Cardiac muscle cell (in vitro differentiated cells and primary cell): ENCODE data around the gene STON2. TPM values are rescaled to one million over a fixed set of nuclear protein-coding genes. Genes with fewer than 3 reads are reported as not detected.

Experiments used
- DNase-seq, 2 donors: peaks; one replicate each; pipeline versions ENCODE4 v3.0.0 to v3.0.0-alpha.2; 2010 to 2017; ENCODE audit warnings: low read depth in 1 of 2, low spot score in 1 of 2
- H3K27ac ChIP-seq: fragments of 200-600 bp; sonication (generic); 2 replicates; pipeline ENCODE4 v1.5.1; 2016
- H3K27me3 ChIP-seq: fragments of 200-600 bp; sonication (generic); 2 replicates; pipeline ENCODE4 v1.6.0; 2016; ENCODE audit warnings: control low read depth
- H3K36me3 ChIP-seq: fragments of 200-600 bp; sonication (generic); 2 replicates; pipeline ENCODE4 v1.5.1; 2016; ENCODE audit warnings: control low read depth
- H3K4me1 ChIP-seq: fragments of 200-600 bp; sonication (generic); 2 replicates; pipeline ENCODE4 v1.8.1; 2017; ENCODE audit warnings: low read depth, mild to moderate bottlenecking, mixed run types
- H3K4me3 ChIP-seq: fragments of 200-600 bp; sonication (generic); 2 replicates; pipeline ENCODE4 v1.5.1; 2016; ENCODE audit warnings: mild to moderate bottlenecking
- H3K9me3 ChIP-seq: fragments of 200-600 bp; sonication (generic); 2 replicates; pipeline ENCODE4 v1.5.1; 2017; ENCODE audit warnings: low read depth, mild to moderate bottlenecking, control low read depth
- CTCF ChIP-seq: IDR thresholded peaks from 2 replicates; pipeline ENCODE4 v1.5.1; 2012; ENCODE audit warnings: low read depth, mild to moderate bottlenecking, low read length
- polyA plus RNA-seq: library from polyadenylated mRNA; unstranded; fragments of >200 nt; fragmentation: Nextera tagmentation; extraction: Ambion mirVana; gene quantifications from 2 replicates; pipeline ENCODE4 v1.2.1, GENCODE V29; 2016
- total RNA-seq: library from RNA; depleted of rRNA; stranded (reverse); fragments of >200 nt; gene quantifications from 2 replicates; pipeline ENCODE4 v1.2.3, GENCODE V29; 2016

The STON2 gene
- total and polyA plus RNA-seq, 2 experiments from 2014 or later: 0.62 to 1.4 TPM

- H3K9me3 ChIP-seq: no peaks in the 10 kb centered on the region
- TF ChIP-seq CTCF: no peak
Measured at GRCh38 chr14:81388336-81388735, 11.8 kb downstream of the STON2 start.

GRCh38 chr14:81386290-81386745 is 13.8 kb downstream of the STON2 start:
- Histone ChIP-seq H3K4me3 (no peak overlapping the region), H3K4me1 (no peaks in the 10 kb centered on the region), H3K36me3 (no peaks in the 10 kb centered on the region), H3K9me3 (no peaks in the 10 kb centered on the region), H3K27ac (no peak overlapping the region), H3K27me3 (no peaks in the 10 kb centered on the region)
- no peak for TF ChIP-seq CTCF
- DNase-seq: no peak

More at GRCh38 chr14:81388336-81388735, 11.8 kb downstream of the STON2 start:
- no peak for DNase-seq
- H3K36me3 ChIP-seq: no peaks in the 10 kb centered on the region
- H3K27me3 ChIP-seq: no peaks in the 10 kb centered on the region
- H3K27ac ChIP-seq: no peak overlapping the region
- no peak overlapping the region for H3K4me3 ChIP-seq
- H3K4me1 ChIP-seq: no peaks in the 10 kb centered on the region

GRCh38 chr14:81385886-81386285 is 14.2 kb downstream of the STON2 start:
- H3K4me1 ChIP-seq: no peaks in the 10 kb centered on the region
- H3K27ac ChIP-seq: no peak overlapping the region
- H3K36me3 ChIP-seq: no peaks in the 10 kb centered on the region
- no peak overlapping the region for H3K4me3 ChIP-seq
- DNase-seq: no peak
- H3K27me3 ChIP-seq: no peaks in the 10 kb centered on the region
- TF ChIP-seq CTCF: no peak
- no peaks in the 10 kb centered on the region for H3K9me3 ChIP-seq

- no peak for TF ChIP-seq CTCF
- Histone ChIP-seq H3K27ac (no peak overlapping the region), H3K4me3 (no peak overlapping the region), H3K9me3 (no peaks in the 10 kb centered on the region), H3K36me3 (no peaks in the 10 kb centered on the region), H3K27me3 (no peaks in the 10 kb centered on the region), H3K4me1 (no peaks in the 10 kb centered on the region)
- no peak for DNase-seq
Measured at GRCh38 chr14:81385419-81385818, 14.7 kb downstream of the STON2 start.

GRCh38 chr14:81384900-81385299 is 15.2 kb downstream of the STON2 start:
- no peak for TF ChIP-seq CTCF
- Histone ChIP-seq H3K27me3 (no peaks in the 10 kb centered on the region), H3K36me3 (no peaks in the 10 kb centered on the region), H3K27ac (no peak overlapping the region), H3K9me3 (no peaks in the 10 kb centered on the region), H3K4me3 (no peak overlapping the region), H3K4me1 (no peaks in the 10 kb centered on the region)
- DNase-seq: peak in 1 of 2 donors; percentile 56
